Dermis microvascular lymphatic vessel endothelial cell (primary cell): ENCODE data around the gene ITIH5. TPM values are rescaled to one million over a fixed set of nuclear protein-coding genes. Genes with fewer than 3 reads are reported as not detected.

ENCODE experiments used
- DNase-seq, 2 donors: peaks; one replicate each; pipeline versions ENCODE4 v3.0.0 to v3.0.0-alpha.2; 2010; ENCODE audit warnings: low read depth in 2 of 2
- total RNA-seq: library from RNA; depleted of rRNA; stranded (reverse); fragments of >200 nt; gene quantifications from 2 replicates; pipeline ENCODE4 v1.2.1, GENCODE V29; 2014

The ITIH5 gene
- total RNA-seq, 1 donor from 2014 or later = 0.26 TPM

DNA sequence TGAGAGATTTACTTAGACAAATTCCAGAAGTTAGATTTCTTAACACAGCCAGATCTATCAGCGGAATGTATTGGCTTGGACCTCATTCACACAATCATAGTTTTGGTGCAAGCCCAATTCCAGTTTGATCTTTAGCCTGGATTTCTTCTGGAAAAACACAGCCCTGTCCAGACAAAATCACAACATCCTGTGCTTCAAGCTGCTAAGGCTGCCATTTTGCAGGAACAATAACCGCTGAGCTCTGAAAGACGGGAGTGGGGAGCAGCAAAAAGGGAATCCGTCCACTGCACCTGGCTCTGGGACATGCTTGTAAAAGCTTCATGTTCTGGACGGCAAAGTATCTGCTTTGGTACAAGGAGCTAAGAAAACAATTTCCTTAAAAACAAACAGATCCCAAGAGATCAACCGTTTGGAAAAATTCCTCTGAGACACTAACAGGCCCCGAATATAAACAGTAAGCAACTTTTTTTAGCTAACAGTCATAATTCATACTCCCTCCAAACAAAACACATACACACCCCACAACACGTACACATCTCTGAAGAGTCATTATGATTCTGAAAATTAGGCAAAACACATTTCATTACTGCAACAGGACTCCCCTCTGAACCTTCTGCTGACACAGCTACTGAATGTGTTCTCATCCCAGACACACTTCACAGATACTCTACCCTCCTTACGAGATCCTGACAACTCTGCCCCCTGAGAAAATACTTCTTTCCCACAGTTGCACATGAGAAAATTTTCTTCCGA, 32.4 kb downstream of the ITIH5 start:
- peak; percentile 2 to 63 for DNase-seq

DNA sequence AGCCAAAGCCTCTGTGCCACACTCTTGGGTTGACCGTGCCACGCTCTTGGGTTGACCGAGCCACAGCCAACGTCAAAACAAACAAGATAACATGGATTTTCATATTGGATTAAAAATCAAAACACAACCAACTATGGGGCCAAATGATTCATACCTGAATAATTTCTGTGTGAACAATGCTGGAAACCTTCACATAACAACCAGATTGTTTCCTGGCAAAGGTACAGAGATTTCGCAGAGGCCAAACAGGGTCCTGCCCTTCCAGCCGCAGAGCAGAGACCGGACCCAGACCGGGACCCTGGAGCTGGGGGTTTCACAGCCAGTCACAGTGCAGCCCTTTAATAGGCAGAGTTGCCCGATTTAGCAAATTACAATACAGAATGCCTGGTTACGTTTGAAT, 40.5 kb downstream of the ITIH5 start:
- DNase-seq = peak; percentile 42 to 89

DNA sequence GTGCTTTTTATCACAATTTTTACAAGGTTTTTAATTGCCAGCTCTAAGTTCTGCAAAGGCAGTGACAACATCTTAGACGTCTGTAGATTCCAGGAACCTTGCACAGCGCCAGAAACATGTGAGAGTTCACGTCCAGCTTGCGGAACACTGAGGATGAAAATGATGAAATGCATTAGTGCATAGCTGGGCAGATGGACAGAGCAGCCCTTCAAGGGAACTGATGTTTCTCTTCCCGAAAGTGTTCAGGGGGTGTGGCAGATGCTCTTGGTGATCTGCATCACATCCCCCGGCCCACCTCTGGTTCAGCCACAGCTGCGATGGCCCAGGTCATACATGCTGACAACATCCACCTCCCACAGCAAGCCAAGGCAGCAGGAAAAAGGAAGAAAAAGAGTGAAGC, 40.9 kb downstream of the ITIH5 start:
- peak in 1 of 2 donors; percentile 46 for DNase-seq

DNA sequence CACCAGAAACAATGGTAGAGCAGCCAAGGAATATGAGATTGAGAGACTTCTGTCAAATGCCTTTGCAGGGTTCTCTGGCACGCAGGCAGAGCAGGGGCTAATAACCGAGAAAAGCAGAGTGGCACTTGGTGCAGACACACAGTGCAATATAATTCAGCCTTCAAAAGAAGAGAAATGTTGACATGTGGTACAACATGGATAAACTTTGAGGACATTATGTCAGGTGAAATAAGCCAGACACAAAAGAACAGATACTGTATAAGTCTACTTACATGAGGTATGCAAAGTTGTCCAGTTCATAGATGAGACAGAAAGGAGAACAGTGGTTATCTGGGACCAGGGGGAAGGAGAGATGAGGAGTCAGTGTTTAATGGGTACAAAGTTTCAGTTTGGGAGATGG, 41.8 kb downstream of the ITIH5 start:
- DNase-seq = no peak

DNA sequence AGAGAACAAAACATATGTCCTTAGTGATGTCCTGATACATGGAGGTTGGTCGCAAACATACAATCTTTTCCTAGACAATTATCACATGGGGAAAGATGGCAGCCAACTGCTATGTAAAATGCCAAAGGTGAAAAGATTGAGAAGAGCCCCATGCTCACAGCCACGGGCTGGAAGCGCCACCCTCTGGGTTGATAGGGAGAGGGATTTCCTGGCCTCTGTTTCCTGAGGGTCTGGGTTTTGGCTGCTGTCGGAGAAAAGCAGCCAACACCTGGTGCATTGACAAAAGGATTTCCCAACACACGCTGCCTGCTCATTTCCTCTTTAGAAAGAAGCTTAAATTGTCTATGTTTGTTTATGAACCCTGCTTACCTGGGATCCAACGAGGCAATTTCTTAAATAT, 43.8 kb downstream of the ITIH5 start:
- DNase-seq = peak; percentile 39 to 94

DNA sequence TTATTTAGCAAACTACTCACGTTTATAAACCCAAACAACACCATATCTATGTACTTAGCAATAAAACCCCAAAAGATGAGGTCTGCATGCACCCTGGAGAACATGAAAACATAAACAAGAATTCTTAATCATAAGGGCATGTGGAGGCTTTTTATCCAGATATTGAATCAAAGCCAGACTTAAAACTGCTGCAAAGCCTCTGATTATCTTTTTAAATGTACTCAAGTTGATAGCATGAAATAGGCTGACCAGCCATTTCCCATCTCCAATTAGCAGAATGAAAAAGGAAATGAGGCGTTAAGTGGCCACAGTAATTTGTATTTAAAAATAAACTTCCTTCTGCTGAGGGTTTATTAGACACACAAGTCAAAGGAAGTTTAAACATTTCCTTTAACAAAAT, 48.3 kb downstream of the ITIH5 start:
- no peak for DNase-seq

- DNase-seq = no peak
Measured at GRCh38 chr10:7611909-7612308, 54.9 kb downstream of the ITIH5 start.

GRCh38 chr10:7610651-7611389, 55.9 kb downstream of the ITIH5 start:
- no peak for DNase-seq

- DNase-seq = no peak
Measured at GRCh38 chr10:7610026-7610425, 56.7 kb downstream of the ITIH5 start.

DNA sequence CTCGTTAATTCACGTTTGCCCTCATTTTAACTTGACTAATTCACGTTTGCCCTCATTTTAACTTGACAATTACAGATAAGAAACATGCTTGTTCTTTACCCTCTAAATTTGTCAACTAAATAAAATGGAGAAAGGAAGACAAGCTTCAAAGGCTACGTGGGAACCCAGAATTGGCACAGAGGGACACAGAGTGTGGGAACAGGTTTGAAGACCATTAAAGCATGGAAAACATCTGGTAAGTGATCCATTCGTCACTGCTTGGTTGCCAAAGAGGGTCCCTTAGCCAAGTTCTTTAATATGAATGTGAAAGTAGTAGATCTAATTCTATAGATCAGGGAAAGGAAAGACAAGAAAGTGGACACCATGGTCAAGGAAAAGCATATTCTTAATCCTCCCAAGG, 57.2 kb downstream of the ITIH5 start:
- DNase-seq = no peak

- DNase-seq = no peak
Measured at GRCh38 chr10:7608001-7608400, 58.8 kb downstream of the ITIH5 start.

DNA sequence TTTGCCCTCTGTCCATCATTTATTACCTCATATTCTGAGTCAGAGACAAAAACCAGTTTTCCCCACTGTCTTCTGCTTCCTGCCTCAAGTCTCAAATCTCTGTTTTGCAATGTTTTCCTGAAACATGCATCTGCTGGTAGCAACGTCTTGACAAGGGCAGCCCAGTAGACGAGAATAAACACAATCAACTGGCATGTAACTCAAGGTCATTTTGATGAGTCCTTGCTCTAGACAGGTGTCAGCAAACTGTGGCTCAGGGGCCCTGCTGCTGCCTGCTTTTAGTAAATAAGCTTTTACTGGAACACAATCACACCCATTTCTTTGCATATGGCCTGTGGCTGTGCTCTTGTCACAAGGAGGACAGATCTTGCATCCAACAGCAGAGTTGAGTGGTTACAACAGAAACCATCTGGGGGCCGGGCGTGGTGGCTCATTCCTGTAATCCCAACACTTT, 59.8 kb downstream of the ITIH5 start:
- no peak for DNase-seq

DNA sequence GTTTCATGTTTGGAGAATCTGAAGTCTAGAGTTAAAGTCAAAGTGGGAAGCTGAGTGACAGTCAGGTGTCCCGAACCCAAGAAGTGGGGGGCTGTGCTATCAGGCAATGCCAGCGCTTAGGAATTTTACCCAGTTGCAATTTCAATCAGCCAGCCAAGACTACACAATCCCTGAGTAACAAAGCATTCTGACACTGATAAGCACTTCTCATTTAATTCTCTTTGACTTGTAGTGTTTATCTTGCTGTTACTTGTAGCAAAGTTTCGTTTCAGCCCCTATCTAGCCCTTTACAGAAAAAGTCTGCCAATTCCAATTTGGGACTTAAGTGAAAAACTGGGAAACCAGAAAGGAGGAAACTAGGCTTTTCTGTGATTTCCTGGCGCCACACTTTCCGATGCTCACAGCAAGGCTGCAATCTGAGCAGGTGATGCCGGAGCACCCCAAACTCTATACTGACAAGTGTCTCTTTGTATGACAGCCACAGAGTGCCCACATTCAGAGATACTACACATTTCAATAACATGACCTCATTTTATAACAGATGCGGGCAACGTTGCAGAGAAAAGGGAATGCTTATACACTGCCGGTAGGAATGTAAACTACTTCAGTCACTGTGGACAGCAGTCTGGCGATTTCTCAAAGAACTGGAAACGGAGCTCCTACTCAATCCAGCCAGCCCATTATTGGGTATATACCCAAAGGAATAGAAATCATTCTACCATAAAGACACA, 61.0 kb downstream of the ITIH5 start:
- DNase-seq = no peak

GRCh38 chr10:7601023-7601656, 65.6 kb downstream of the ITIH5 start:
- no peak for DNase-seq

DNA sequence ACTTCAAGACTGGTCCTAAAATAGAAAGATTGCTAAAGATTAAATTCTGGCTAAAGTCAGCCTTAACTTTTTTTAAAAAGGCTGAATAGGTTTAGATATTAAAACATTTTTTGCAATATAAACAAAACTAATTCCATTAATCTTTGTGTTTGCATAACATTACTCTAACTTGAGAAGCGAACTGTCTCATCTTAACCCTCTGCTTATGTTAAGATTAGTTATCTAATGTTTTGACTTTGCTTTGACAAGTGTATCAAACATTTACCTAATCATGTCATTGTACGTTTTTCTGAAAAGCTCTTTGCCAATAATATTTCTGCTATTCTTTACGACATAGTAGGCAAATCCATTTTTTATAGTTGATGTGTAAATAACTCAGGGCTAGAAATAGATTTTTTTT, 68.0 kb downstream of the ITIH5 start:
- no peak for DNase-seq

- DNase-seq = no peak
Measured at GRCh38 chr10:7596356-7596755, 70.4 kb downstream of the ITIH5 start.

DNA sequence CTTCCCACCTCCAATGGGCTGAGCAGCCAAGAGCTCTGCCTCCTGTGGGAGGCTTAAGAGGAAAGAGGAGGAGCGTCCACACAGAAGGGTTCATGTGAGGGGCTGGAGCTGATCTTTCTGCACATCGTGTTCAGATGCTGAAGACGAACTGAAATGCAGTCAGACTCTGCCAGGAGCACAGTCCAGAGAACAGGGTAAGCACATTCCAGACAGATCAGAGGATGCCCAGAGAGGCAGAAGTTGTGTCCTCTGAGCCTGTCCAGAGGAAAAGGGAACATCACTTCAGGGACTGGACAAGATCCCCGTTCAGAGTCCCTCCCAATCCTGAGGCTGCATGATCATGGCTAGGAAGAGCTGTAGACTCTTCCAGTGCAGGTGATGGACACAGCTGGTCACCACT, 72.9 kb downstream of the ITIH5 start:
- DNase-seq = no peak

DNA sequence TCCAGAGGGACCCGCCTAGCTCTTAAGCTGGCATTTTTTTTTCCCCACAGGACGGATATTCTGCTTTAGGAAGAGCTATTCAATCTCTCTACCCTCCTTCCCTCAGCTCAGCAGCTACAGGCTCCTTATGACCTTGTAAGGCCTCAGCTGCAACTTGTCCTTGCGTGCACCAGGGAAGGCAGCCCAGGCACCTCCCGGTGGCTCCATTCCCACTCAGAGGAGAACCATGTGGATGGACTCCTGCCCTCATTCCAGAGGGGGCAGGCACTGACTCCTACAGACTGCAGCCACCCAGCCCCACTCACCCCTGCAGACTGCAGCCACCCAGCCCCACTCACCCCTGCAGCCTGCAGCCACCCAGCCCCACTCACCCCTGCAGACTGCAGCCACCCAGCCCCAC, 73.7 kb downstream of the ITIH5 start:
- DNase-seq = no peak

- DNase-seq = no peak
Measured at GRCh38 chr10:7592627-7593026, 74.1 kb downstream of the ITIH5 start.

GRCh38 chr10:7590271-7590670, 76.5 kb downstream of the ITIH5 start:
- no peak for DNase-seq

- DNase-seq = no peak
Measured at GRCh38 chr10:7589748-7590147, 77.0 kb downstream of the ITIH5 start.

DNA sequence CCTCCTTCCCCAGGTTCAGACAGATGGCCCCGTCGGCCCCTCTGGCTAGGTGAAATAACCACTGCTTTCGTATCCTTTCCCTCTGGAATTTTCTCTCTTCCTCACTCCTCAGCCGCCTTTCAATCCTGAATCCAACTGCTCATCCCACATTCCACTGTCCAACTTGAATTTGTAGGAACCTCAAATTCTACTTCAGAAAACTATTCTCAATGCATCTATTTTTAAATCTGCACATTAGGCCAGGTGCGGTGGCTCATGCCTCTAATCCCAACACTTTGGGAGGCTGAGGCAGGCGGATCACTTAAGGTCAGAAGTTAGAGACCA, 78.9 kb downstream of the ITIH5 start:
- no peak for DNase-seq
